A673 (cell line): Measurements from ENCODE around the gene PLIN5. TPM values are rescaled to one million over a fixed set of nuclear protein-coding genes. Genes with fewer than 3 reads are reported as not detected.
A peak's percentile ranks its signal among the peaks of the same experiment; 100 is the strongest.

Experiments used
- BruUV-seq: library from RNA; stranded (reverse); fragments of 400-500 nt; replicated peaks from 2 replicates; lab custom pipeline; 2021; lab: Mats Ljungman, UMichigan
- CTCF ChIA-PET: fragments of 300-600 bp; sonication (Branson Sonifier 250); formaldehyde crosslinking; loops from one replicate; lab custom pipeline; 2022; ENCODE audit warnings: antibody characterized with exemption; lab: Charles Lee
- POLR2A ChIA-PET: fragments of 300-600 bp; sonication (Branson Sonifier 250); formaldehyde crosslinking; loops from one replicate; lab custom pipeline; 2022; ENCODE audit warnings: antibody characterized with exemption; ENCODE audit not compliant: low non-redundant PET; lab: Charles Lee
- DNase-seq: peaks from one replicate; pipeline ENCODE4 v3.0.0-alpha.2; 2015; ENCODE audit warnings: low spot score
- H3K27ac ChIP-seq: fragments of 200-600 bp; sonication (generic); 2 replicates; pipeline ENCODE4 v1.5.1; 2016; ENCODE audit warnings: mixed run types, low read depth, mild to moderate bottlenecking, mixed read lengths, antibody characterized with exemption, low read length; ENCODE audit not compliant: poor library complexity, severe bottlenecking
- H3K27me3 ChIP-seq: fragments of 200-600 bp; sonication (generic); replicated peaks from 2 replicates; pipeline ENCODE4 v1.6.1; 2017; ENCODE audit warnings: mixed run types, low read depth, mild to moderate bottlenecking, mixed read lengths, antibody characterized with exemption, low read length; ENCODE audit not compliant: insufficient read depth, poor library complexity
- H3K36me3 ChIP-seq: fragments of 200-600 bp; sonication (generic); 2 replicates; pipeline ENCODE4 v1.6.1; 2016; ENCODE audit warnings: mixed run types, mild to moderate bottlenecking, mixed read lengths, antibody characterized with exemption, low read length; ENCODE audit not compliant: insufficient read depth, poor library complexity, severe bottlenecking
- H3K4me1 ChIP-seq: fragments of 200-600 bp; sonication (generic); 2 replicates; pipeline ENCODE4 v1.6.1; 2017; ENCODE audit warnings: mixed run types, mild to moderate bottlenecking, mixed read lengths, antibody characterized with exemption, low read length; ENCODE audit not compliant: insufficient read depth, poor library complexity, severe bottlenecking
- H3K4me3 ChIP-seq: fragments of 200-600 bp; sonication (generic); 2 replicates; pipeline ENCODE4 v1.5.1; 2016; ENCODE audit warnings: low read depth, mixed run types, mild to moderate bottlenecking, mixed read lengths, low read length; ENCODE audit not compliant: poor library complexity, severe bottlenecking
- H3K9me3 ChIP-seq: fragments of 200-600 bp; sonication (generic); 2 replicates; pipeline ENCODE4 v1.6.1; 2016; ENCODE audit warnings: mixed run types, low read depth, mild to moderate bottlenecking, mixed read lengths, antibody characterized with exemption, low read length; ENCODE audit not compliant: poor library complexity, severe bottlenecking
- EZH2 ChIP-seq: fragments of 200-600 bp; sonication (generic); IDR thresholded peaks from 2 replicates; pipeline ENCODE4 v1.6.1; 2017; ENCODE audit warnings: borderline replicate concordance, low read depth, mild to moderate bottlenecking, mixed read lengths, antibody characterized with exemption, low read length; ENCODE audit not compliant: poor library complexity, severe bottlenecking
- intact Hi-C: fragments of 100-400 bp; cut with micrococcal nuclease; formaldehyde crosslinking; loops from one replicate; pipeline ENCODE4 v1.10.0; 2022; ENCODE audit not compliant: unreplicated experiment
- total RNA-seq: library from RNA; stranded (reverse); gene quantifications from 2 replicates; pipeline ENCODE4 v1.2.3, GENCODE V29; 2021
- TF ChIP-seq, protein P1 (sequence below): fragments of 300-800, 200-600 bp; sonication (generic); conservative IDR thresholded peaks from 2 replicates; pipeline ENCODE4 v1.5.1; 2017; ENCODE audit warnings: low read depth, mild to moderate bottlenecking, antibody characterized with exemption, low read length, moderate library complexity, mixed read lengths

Gene PLIN5
- total RNA-seq, 1 experiment from 2014 or later = 3.0 TPM

DNA sequence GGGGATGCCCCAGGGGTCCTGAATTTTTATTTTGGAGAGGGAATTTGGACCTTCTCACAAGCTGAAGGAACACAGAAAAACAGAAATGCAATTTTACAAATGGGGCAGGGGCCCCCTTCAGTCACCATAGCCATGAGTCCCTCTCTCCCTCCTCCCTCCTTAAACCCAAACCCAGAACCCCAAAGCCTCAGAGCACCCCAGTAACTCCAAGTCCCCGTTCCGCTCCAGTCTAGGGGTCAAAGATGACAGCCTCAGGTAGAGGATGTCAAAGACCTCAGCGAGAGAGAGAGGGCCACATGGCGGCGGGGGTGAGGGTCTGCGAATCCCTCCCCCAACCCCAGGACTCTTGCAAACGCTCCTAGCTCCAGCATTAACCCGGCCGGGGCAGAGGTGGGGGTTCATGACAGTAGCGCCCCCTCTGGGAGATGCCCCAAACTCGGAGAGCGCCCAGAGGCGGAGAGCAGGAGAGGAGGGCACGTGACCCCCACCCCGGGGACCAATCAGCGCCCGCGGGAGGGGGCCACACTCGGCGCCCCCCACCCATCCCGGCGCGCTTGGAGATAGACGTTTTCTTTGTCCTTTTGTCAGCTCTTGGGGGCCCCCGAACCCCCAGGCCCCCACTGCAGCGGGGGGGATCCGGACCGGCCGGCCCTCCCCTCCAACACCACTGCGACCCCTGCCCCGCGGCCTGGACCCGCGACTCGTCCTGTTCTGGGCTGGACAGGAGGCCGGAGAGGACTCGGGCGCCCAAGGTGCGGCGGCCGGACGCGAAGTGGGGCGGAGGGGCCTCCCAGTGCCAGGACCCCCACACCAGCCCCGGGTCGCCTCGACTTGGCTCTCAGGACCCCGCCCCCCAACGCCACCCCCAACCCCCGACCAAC lies 45.2 kb upstream of the PLIN5 start:
- BruUV-seq = no TSS peak
- CTCF ChIA-PET = interaction anchor here (0.6 kb wide), 1 partner anchor 671 kb away, joined by 9 read pairs; no protein-coding TSS in a partner anchor
- no peaks in the 10 kb centered on the region for H3K36me3 ChIP-seq
- H3K27me3 ChIP-seq = peaks cover 9% of the 10 kb centered on the region
- no peak overlapping the region for H3K27ac ChIP-seq
- no peak for DNase-seq
- TF ChIP-seq, protein P1, sequence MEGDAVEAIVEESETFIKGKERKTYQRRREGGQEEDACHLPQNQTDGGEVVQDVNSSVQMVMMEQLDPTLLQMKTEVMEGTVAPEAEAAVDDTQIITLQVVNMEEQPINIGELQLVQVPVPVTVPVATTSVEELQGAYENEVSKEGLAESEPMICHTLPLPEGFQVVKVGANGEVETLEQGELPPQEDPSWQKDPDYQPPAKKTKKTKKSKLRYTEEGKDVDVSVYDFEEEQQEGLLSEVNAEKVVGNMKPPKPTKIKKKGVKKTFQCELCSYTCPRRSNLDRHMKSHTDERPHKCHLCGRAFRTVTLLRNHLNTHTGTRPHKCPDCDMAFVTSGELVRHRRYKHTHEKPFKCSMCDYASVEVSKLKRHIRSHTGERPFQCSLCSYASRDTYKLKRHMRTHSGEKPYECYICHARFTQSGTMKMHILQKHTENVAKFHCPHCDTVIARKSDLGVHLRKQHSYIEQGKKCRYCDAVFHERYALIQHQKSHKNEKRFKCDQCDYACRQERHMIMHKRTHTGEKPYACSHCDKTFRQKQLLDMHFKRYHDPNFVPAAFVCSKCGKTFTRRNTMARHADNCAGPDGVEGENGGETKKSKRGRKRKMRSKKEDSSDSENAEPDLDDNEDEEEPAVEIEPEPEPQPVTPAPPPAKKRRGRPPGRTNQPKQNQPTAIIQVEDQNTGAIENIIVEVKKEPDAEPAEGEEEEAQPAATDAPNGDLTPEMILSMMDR = peak; percentile 46
- TF ChIP-seq EZH2 = no peak
- peaks cover 21% of the 10 kb centered on the region for H3K4me1 ChIP-seq
- H3K9me3 ChIP-seq = no peaks in the 10 kb centered on the region
- POLR2A ChIA-PET = no interaction called here
- intact Hi-C loops = no loop called here
- H3K4me3 ChIP-seq = peak overlapping the region; percentile 53

DNA sequence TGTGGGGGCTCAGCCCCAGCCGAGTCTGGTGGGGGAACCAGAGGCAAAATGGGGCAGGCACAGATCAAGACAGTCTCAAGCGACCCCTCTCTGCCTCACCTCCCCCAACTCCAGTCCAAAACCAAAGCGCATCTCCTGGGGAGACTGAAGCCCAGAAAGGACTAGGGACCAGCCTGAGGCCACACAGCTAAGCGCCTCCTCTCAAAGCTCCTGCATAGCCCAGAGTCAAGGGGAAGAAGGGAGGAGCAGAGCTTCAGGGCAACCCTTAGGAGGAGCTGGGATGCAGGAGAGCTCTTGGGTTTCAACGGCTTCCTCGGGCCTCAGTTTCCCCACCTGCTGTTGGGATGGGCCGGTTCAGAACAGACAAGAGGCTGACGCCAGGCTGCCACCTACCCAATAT lies 44.4 kb upstream of the PLIN5 start:
- peaks cover 9% of the 10 kb centered on the region for H3K27me3 ChIP-seq
- DNase-seq = no peak
- intact Hi-C loops = loop anchor here (5.0 to 10.0 kb wide), 2 partner anchors 58 to 215 kb away; partner anchors contain the start of genes FEM1A and TNFAIP8L1
- no peaks in the 10 kb centered on the region for H3K9me3 ChIP-seq
- no TSS peak for BruUV-seq
- ChIA-PET POLR2A (no interaction called here), CTCF (no interaction called here)
- H3K4me1 ChIP-seq = peaks cover 23% of the 10 kb centered on the region
- H3K27ac ChIP-seq = no peak overlapping the region
- TF ChIP-seq, protein P1 = no peak
- TF ChIP-seq EZH2 = no peak
- no peaks in the 10 kb centered on the region for H3K36me3 ChIP-seq
- H3K4me3 ChIP-seq = no peak overlapping the region

DNA sequence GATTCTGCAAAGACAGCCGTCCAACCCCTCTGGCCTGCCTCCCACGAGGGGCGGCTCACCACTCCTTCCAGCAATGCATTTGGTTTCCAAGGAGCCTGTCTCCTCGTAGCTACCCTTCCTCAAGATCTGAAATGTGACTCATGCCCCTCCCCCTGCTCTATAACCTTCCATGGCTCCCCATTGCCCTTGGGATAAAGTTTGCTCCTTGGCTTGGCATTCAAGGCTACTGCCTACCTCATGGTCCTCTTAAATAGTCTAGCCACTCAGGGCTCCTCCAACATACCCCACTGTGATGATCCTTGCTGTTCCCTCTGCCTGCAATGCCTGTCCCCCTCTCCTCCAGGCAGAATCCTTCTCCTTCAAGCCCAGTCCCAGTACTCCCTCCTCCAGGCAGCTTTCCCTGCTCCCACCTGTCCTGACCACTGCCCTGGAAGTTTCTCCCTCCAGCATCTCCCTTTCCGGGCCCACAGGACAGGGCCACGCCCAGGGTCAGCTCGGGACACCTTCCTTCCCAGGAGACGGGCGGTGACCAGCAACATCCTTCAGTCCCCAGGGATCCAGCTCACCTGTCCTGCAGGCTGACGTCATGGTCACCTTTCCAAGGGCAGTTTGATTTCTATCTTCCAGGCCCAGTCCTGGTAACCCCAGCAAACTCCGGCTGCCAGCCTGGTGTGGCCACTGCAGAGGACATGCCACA lies 43.7 kb upstream of the PLIN5 start:
- no TSS peak for BruUV-seq
- H3K36me3 ChIP-seq = no peaks in the 10 kb centered on the region
- H3K27ac ChIP-seq = no peak overlapping the region
- intact Hi-C loops = loop anchor here (5.0 to 10.0 kb wide), 2 partner anchors 59 to 216 kb away; partner anchors contain the start of genes FEM1A and TNFAIP8L1
- peaks cover 9% of the 10 kb centered on the region for H3K27me3 ChIP-seq
- no peak for DNase-seq
- TF ChIP-seq, protein P1 = no peak
- TF ChIP-seq EZH2 = no peak
- ChIA-PET CTCF (no interaction called here), POLR2A (no interaction called here)
- H3K4me3 ChIP-seq = no peak overlapping the region
- H3K9me3 ChIP-seq = no peaks in the 10 kb centered on the region
- peaks cover 24% of the 10 kb centered on the region for H3K4me1 ChIP-seq
